Nephron (organoid): ENCODE measurements around the gene PDLIM5.
"Not testable (repeated sequence)": the region's sequence is repeated elsewhere in the genome, so short reads cannot be mapped to it uniquely, and the experiment has no call there.

ENCODE experiments used
- H3K27ac Mint-ChIP-seq, 3 experiments: 2 replicates each; pipeline ENCODE4 v1.8.0; 2020; ENCODE audit warnings: mixed read lengths in 3 of 3, mild to moderate bottlenecking in 2 of 3, moderate library complexity in 1 of 3
- H3K27me3 Mint-ChIP-seq: 2 replicates; pipeline ENCODE4 v1.8.0; 2021; ENCODE audit warnings: low read depth, mild to moderate bottlenecking, moderate library complexity, mixed read lengths
- H3K36me3 Mint-ChIP-seq: 2 replicates; pipeline ENCODE4 v1.8.0; 2020; ENCODE audit warnings: low read depth, mixed read lengths
- H3K4me1 Mint-ChIP-seq: 2 replicates; pipeline ENCODE4 v1.8.0; 2020; ENCODE audit warnings: mixed read lengths
- H3K4me3 Mint-ChIP-seq, 3 experiments: 2 replicates each; pipeline ENCODE4 v1.8.0; 2020; ENCODE audit warnings: mild to moderate bottlenecking in 3 of 3, mixed read lengths in 3 of 3, moderate library complexity in 2 of 3
- H3K9me3 Mint-ChIP-seq: 2 replicates; pipeline ENCODE4 v1.8.0; 2020; ENCODE audit warnings: mixed read lengths
- CTCF ChIP-seq, 3 experiments: fragments of 200-600 bp; sonication (generic); IDR thresholded peaks; one replicate each; pipeline ENCODE4 v1.5.0; 2021; ENCODE audit warnings: antibody characterized with exemption in 3 of 3; ENCODE audit not compliant: unreplicated experiment in 3 of 3

Gene PDLIM5

GRCh38 chr4:94623126-94623911 is 171.6 kb downstream of the PDLIM5 start:
- H3K4me1 Mint-ChIP-seq = no peaks in the 10 kb centered on the region
- H3K9me3 Mint-ChIP-seq = no peaks in the 10 kb centered on the region
- H3K36me3 Mint-ChIP-seq = peaks cover 22% of the 10 kb centered on the region
- H3K27me3 Mint-ChIP-seq = no peaks in the 10 kb centered on the region
- TF ChIP-seq CTCF (IDR thresholded peaks at IDR 0.05; ENCODE audit: unreplicated experiment in 3 of 3) = no peak
- H3K4me3 Mint-ChIP-seq = no peak overlapping the region
- peak overlapping the region; percentile 2 to 34 (median 16) for H3K27ac Mint-ChIP-seq

GRCh38 chr4:94626942-94627341 is 175.2 kb downstream of the PDLIM5 start:
- H3K36me3 Mint-ChIP-seq = peaks cover 13% of the 10 kb centered on the region
- H3K4me3 Mint-ChIP-seq = no peak overlapping the region
- peaks cover 15% of the 10 kb centered on the region for H3K4me1 Mint-ChIP-seq
- no peaks in the 10 kb centered on the region for H3K9me3 Mint-ChIP-seq
- H3K27me3 Mint-ChIP-seq = no peaks in the 10 kb centered on the region
- H3K27ac Mint-ChIP-seq = no peak overlapping the region
- no peak for TF ChIP-seq CTCF (IDR thresholded peaks at IDR 0.05; ENCODE audit: unreplicated experiment in 3 of 3)

- Mint-ChIP-seq H3K4me1 (peaks cover 15% of the 10 kb centered on the region), H3K36me3 (peaks cover 18% of the 10 kb centered on the region)
- not testable (repeated sequence) for H3K27me3 Mint-ChIP-seq, H3K27ac Mint-ChIP-seq, H3K9me3 Mint-ChIP-seq, H3K4me3 Mint-ChIP-seq
Observed at GRCh38 chr4:94629058-94629457, 177.3 kb downstream of the PDLIM5 start.

- H3K27me3 Mint-ChIP-seq = no peaks in the 10 kb centered on the region
- H3K36me3 Mint-ChIP-seq = peaks cover 15% of the 10 kb centered on the region
- H3K9me3 Mint-ChIP-seq = no peaks in the 10 kb centered on the region
- peaks cover 19% of the 10 kb centered on the region for H3K4me1 Mint-ChIP-seq
- no peak overlapping the region for H3K4me3 Mint-ChIP-seq
- peak overlapping the region in 2 of 3 experiments; percentile 12 to 54 for H3K27ac Mint-ChIP-seq
- TF ChIP-seq CTCF (IDR thresholded peaks at IDR 0.05; ENCODE audit: unreplicated experiment in 3 of 3) = no peak
Observed at GRCh38 chr4:94629837-94630236, 178.1 kb downstream of the PDLIM5 start.

- TF ChIP-seq CTCF (IDR thresholded peaks at IDR 0.05; ENCODE audit: unreplicated experiment in 3 of 3) = no peak
- Mint-ChIP-seq H3K4me3 (no peak overlapping the region), H3K27me3 (no peaks in the 10 kb centered on the region), H3K27ac (peak overlapping the region in 1 of 3 experiments; percentile 64), H3K4me1 (peaks cover 19% of the 10 kb centered on the region), H3K36me3 (peaks cover 26% of the 10 kb centered on the region), H3K9me3 (no peaks in the 10 kb centered on the region)
Observed at GRCh38 chr4:94634271-94634670, 182.5 kb downstream of the PDLIM5 start.

- Mint-ChIP-seq H3K27ac (no peak overlapping the region), H3K36me3 (peaks cover 24% of the 10 kb centered on the region), H3K4me1 (peaks cover 11% of the 10 kb centered on the region), H3K9me3 (no peaks in the 10 kb centered on the region), H3K4me3 (no peak overlapping the region), H3K27me3 (no peaks in the 10 kb centered on the region)
- no peak for TF ChIP-seq CTCF (IDR thresholded peaks at IDR 0.05; ENCODE audit: unreplicated experiment in 3 of 3)
Observed at GRCh38 chr4:94635177-94635576, 183.4 kb downstream of the PDLIM5 start.
